Colonic mucosa (tissue), 4 donors: Measurements from ENCODE around the gene SMARCA2. TPM values are rescaled to one million over a fixed set of nuclear protein-coding genes. Genes with fewer than 3 reads are reported as not detected.

ENCODE experiments used
- DNase-seq: peaks from one replicate; pipeline ENCODE4 v3.0.0-alpha.2; 2020
- H3K27ac ChIP-seq: fragments of 200-600 bp; one replicate; pipeline ENCODE4 v1.8.0; 2021
- H3K27me3 ChIP-seq: fragments of 200-600 bp; one replicate; pipeline ENCODE4 v1.8.0; 2021
- H3K36me3 ChIP-seq: fragments of 200-600 bp; one replicate; pipeline ENCODE4 v1.8.0; 2021
- H3K4me1 ChIP-seq: fragments of 200-600 bp; one replicate; pipeline ENCODE4 v1.8.0; 2021; ENCODE audit warnings: mild to moderate bottlenecking
- H3K4me3 ChIP-seq: fragments of 200-600 bp; one replicate; pipeline ENCODE4 v1.8.0; 2021
- H3K9ac ChIP-seq, 2 donors: one replicate each; pipeline ENCODE4 v1.7.0; 2013; ENCODE audit warnings: control low read depth in 2 of 2, low read depth in 2 of 2, low read length in 2 of 2
- H3K9me3 ChIP-seq: fragments of 200-600 bp; one replicate; pipeline ENCODE4 v1.8.0; 2021
- CTCF ChIP-seq: fragments of 200-600 bp; IDR thresholded peaks from one replicate; pipeline ENCODE4 v1.8.0; 2022; ENCODE audit warnings: antibody characterized with exemption, mild to moderate bottlenecking
- intact Hi-C: fragments of 100-400 bp; cut with DNase I; formaldehyde crosslinking; loops from one replicate; pipeline ENCODE4 v1.14.1; 2022
- total RNA-seq, 2 donors: library from RNA; stranded (reverse); fragmentation: NEBNext Ultra II Directional in 1 of 2; extraction: Animal tissue kit (Norgen Biotek cat#: 25700) in 1 of 2; gene quantifications; one replicate each; pipeline ENCODE4 v1.2.1, GENCODE V29; 2021
- donor health status: healthy.
- donor health status: DM: no; HTN: no; CAD: no.
- donor health status: DM: no; HTN: no; CAD: no.

The SMARCA2 gene
- total RNA-seq, 2 donors from 2014 or later, result 89.4 to 97.0 TPM

GRCh38 chr9:2018764-2019558, 3.8 kb downstream of the SMARCA2 start:
- DNase-seq, result no peak
- Histone ChIP-seq H3K4me1 (peaks cover 6% of the 10 kb centered on the region), H3K27ac (peak overlapping the region; percentile 99), H3K27me3 (no peaks in the 10 kb centered on the region), H3K9me3 (no peaks in the 10 kb centered on the region), H3K4me3 (peak overlapping the region; percentile 76), H3K9ac (peak overlapping the region in 1 of 2 donors; percentile 97), H3K36me3 (no peaks in the 10 kb centered on the region)
- TF ChIP-seq CTCF, result no peak
- intact Hi-C loops, result no loop called here

- Histone ChIP-seq H3K9ac (no peak overlapping the region), H3K36me3 (no peaks in the 10 kb centered on the region), H3K27me3 (no peaks in the 10 kb centered on the region), H3K4me1 (peaks cover 6% of the 10 kb centered on the region), H3K27ac (no peak overlapping the region), H3K9me3 (no peaks in the 10 kb centered on the region), H3K4me3 (no peak overlapping the region)
- no peak for DNase-seq
- intact Hi-C loops, result no loop called here
- no peak for TF ChIP-seq CTCF
These were observed 4.6 kb downstream of the SMARCA2 start for GRCh38 chr9:2019723-2020122.

- intact Hi-C loops, result no loop called here
- H3K27ac ChIP-seq, result no peak overlapping the region
These were observed 6.6 kb downstream of the SMARCA2 start for GRCh38 chr9:2021731-2022130.

GRCh38 chr9:2022560-2022959, 7.4 kb downstream of the SMARCA2 start:
- Histone ChIP-seq H3K9ac (no peak overlapping the region), H3K27ac (no peak overlapping the region), H3K9me3 (no peaks in the 10 kb centered on the region), H3K36me3 (no peaks in the 10 kb centered on the region), H3K4me1 (peaks cover 6% of the 10 kb centered on the region), H3K4me3 (no peak overlapping the region), H3K27me3 (no peaks in the 10 kb centered on the region)
- TF ChIP-seq CTCF, result no peak
- DNase-seq, result no peak
- intact Hi-C loops, result no loop called here

More at GRCh38 chr9:2021731-2022130, 6.6 kb downstream of the SMARCA2 start:
- no peak for DNase-seq
- Histone ChIP-seq H3K4me3 (no peak overlapping the region), H3K9ac (no peak overlapping the region), H3K36me3 (no peaks in the 10 kb centered on the region), H3K4me1 (peaks cover 6% of the 10 kb centered on the region), H3K9me3 (no peaks in the 10 kb centered on the region), H3K27me3 (no peaks in the 10 kb centered on the region)
- TF ChIP-seq CTCF, result no peak

- DNase-seq, result no peak
- intact Hi-C loops, result no loop called here
- Histone ChIP-seq H3K9ac (no peak overlapping the region), H3K27ac (no peak overlapping the region), H3K4me3 (no peak overlapping the region), H3K4me1 (peaks cover 6% of the 10 kb centered on the region), H3K27me3 (no peaks in the 10 kb centered on the region), H3K9me3 (no peaks in the 10 kb centered on the region), H3K36me3 (no peaks in the 10 kb centered on the region)
- no peak for TF ChIP-seq CTCF
These were observed 7.9 kb downstream of the SMARCA2 start for GRCh38 chr9:2023042-2023441.
